ENCODE data around the gene KCTD11. TPM values are rescaled to one million over a fixed set of nuclear protein-coding genes. Genes with fewer than 3 reads are reported as not detected.

The KCTD11 gene
- total RNA-seq, 2 donors from 2014 or later: 6.7 to 13.0 TPM

DNA sequence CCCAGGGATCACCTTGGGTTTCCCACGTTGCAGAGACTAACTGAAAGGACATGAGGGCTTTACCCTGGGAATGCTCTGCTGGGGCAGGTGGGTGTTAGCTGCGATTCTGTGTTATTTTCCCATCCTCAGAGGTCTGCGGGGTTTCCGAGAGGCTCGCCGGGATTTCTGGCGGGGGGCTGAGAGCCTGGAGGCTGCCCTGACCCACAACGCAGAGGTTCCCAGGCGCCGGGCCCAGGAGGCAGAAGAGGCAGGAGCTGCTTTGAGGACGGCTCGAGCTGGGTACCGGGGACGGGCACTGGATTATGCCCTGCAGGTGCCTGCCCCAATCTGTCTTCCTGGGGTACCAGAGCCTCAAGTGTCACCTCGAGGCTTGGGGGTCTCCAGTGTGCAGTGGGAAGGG is 8.7 kb upstream of the KCTD11 start:
- H3K4me1 Mint-ChIP-seq (ENCODE audit: low read depth in 2 of 2): peaks cover 14 to 19% of the 10 kb centered on the region in 2 donors
- ATAC-seq (no peak), DNase-seq (ENCODE audit: low spot score) (no peak)
- no peaks in the 10 kb centered on the region for H3K27me3 Mint-ChIP-seq
- H3K4me3 Mint-ChIP-seq: no peak overlapping the region
- no peaks in the 10 kb centered on the region for H3K9me3 Mint-ChIP-seq
- peaks cover 18% of the 10 kb centered on the region for H3K36me3 Mint-ChIP-seq
- H3K27ac Mint-ChIP-seq: peak overlapping the region in 1 of 2 donors; percentile 63

DNA sequence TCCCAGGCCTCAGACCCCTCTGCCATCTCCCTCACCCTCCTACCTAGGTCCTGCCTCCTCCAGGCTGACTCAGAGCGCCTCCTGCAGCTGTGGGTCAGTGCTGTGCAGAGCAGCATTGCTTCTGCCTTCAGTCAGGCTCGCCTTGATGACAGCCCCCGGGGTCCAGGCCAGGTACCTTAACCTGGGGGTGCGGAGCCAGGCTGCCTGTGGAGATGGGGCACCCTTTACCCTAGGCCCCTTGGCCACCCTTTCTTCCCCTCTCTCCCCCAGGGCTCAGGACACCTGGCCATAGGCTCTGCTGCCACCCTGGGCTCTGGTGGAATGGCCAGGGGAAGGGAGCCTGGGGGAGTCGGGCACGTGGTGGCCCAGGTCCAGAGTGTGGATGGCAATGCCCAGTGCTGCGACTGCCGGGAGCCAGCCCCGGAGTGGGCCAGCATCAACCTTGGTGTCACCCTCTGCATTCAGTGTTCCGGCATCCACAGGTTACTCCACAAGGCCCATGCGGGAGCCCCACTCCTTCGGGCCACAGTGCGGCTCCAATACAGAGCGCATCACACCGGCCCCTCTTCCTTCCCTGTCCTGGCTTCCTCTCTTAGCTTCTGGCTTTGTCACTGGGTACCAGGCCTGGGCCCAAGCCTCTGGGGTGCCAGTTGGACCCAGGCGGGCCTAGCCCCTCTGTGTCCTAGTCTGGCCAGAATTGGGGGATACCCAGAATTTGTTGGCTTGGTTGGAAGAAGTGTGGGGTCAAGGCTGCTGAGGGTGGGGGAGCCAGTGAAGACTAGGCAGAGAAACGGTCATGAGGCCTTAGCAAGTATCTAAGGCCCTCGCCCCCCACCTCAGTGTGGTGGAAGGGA is 5.0 kb upstream of the KCTD11 start:
- Mint-ChIP-seq H3K9me3 (no peaks in the 10 kb centered on the region), H3K27me3 (no peaks in the 10 kb centered on the region), H3K36me3 (peaks cover 5% of the 10 kb centered on the region), H3K4me1 (ENCODE audit: low read depth in 2 of 2) (peaks cover 10 to 18% of the 10 kb centered on the region in 2 donors), H3K4me3 (no peak overlapping the region), H3K27ac (no peak overlapping the region)
- ATAC-seq (no peak), DNase-seq (ENCODE audit: low spot score) (no peak)

DNA sequence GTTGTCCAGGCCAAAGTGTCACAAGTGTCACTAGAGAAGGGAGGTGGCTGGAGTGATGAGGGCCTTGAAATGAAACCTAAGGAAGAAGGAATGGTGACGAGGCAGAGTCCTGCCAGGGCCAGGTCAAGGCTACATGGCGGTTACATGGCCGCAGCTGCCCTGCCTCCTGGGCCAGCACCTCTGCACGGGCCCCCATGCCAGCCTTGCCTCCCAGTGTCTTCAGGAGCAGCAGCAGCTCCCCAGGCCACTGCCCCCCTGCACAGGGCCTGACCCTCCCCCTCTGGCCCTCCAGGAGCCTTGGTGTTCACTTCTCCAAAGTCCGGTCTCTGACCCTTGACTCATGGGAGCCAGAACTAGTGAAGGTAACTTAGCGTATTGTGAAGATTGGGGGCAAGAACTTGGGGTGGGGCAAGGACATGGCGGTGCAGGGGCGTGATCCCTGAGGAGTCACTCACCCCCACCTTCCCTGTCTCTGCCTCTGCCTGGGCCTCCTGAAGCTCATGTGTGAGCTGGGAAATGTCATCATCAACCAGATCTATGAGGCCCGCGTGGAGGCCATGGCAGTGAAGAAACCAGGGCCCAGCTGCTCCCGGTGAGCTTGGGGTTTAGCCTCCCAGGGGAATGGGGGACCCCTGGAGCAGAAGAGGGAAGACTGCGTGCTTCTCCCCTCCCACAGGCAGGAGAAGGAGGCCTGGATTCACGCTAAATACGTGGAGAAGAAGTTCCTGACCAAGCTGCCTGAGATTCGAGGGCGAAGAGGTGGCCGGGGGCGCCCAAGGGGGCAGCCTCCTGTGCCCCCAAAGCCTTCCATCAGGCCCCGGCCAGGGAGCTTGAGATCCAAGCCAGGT is 4.1 kb upstream of the KCTD11 start:
- Mint-ChIP-seq H3K27me3 (no peaks in the 10 kb centered on the region), H3K4me3 (no peak overlapping the region), H3K27ac (no peak overlapping the region), H3K36me3 (peaks cover 5% of the 10 kb centered on the region), H3K4me1 (ENCODE audit: low read depth in 2 of 2) (peaks cover 16 to 25% of the 10 kb centered on the region in 2 donors), H3K9me3 (no peaks in the 10 kb centered on the region)
- ATAC-seq: no peak
- no peak for DNase-seq (ENCODE audit: low spot score)

DNA sequence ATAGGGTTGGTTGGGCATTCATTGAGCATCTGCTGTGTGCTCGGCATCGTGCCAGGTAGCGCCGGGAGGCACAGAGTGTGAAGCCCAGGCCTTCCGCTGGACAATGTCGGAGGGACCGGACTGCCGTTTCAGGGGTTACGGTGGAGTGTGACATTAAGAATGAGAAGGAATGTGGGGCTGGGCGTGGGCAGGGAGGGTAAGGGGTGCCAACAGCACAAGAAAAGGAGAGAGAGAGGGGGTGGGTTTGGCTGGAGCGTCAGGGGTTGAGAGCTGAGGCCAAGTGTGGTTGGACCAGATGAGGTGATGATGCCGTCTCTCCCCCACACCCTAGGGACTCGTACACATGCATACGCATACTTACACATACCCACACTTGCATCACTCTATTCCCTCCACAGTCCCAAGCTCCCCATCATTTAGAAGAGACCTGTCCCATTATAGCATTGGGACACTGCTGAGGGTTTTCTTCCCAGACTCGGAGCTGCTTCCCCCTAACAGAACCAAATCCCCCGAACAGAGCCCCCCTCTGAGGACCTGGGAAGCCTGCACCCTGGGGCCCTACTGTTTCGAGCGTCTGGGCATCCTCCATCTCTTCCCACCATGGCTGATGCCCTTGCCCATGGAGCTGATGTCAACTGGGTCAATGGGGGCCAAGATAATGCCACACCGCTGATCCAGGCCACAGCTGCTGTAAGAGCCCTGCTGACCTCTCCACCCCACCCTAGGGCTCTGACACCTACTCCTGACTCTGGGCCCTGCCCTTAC is 3.3 kb upstream of the KCTD11 start:
- peaks cover 18 to 26% of the 10 kb centered on the region in 2 donors for H3K4me1 Mint-ChIP-seq (ENCODE audit: low read depth in 2 of 2)
- H3K4me3 Mint-ChIP-seq: no peak overlapping the region
- H3K27ac Mint-ChIP-seq: peak overlapping the region in 1 of 2 donors; percentile 57
- ATAC-seq: no peak
- DNase-seq (ENCODE audit: low spot score): no peak
- no peaks in the 10 kb centered on the region for H3K9me3 Mint-ChIP-seq
- no peaks in the 10 kb centered on the region for H3K27me3 Mint-ChIP-seq
- peaks cover 5% of the 10 kb centered on the region for H3K36me3 Mint-ChIP-seq

DNA sequence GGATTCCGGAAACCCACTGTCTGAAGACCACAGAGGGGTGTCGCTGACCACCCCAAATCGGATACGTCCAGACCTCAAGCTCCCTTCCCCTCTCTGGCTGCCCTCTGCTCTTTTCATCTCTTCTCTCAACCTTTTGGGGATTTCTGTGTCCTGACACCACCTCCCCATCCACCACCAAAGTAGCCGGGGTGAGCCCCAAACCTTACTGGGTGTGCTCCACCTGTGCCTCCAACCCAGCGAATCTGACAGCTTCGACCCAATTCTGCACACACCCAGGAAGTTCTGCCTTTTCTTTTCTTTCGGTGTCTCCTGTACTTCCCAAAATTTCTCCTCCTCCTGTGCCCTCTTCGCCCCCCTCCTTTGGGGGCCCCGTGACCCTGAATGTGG is 534 bp downstream of the KCTD11 start:
- DNase-seq (ENCODE audit: low spot score) (no peak), ATAC-seq (no peak)
- peak overlapping the region; percentile 84 to 91 for H3K27ac Mint-ChIP-seq
- H3K36me3 Mint-ChIP-seq: no peaks in the 10 kb centered on the region
- H3K27me3 Mint-ChIP-seq: no peaks in the 10 kb centered on the region
- no peaks in the 10 kb centered on the region for H3K9me3 Mint-ChIP-seq
- H3K4me3 Mint-ChIP-seq: peak overlapping the region; percentile 95
- H3K4me1 Mint-ChIP-seq (ENCODE audit: low read depth in 2 of 2): peaks cover 17 to 41% of the 10 kb centered on the region in 2 donors

DNA sequence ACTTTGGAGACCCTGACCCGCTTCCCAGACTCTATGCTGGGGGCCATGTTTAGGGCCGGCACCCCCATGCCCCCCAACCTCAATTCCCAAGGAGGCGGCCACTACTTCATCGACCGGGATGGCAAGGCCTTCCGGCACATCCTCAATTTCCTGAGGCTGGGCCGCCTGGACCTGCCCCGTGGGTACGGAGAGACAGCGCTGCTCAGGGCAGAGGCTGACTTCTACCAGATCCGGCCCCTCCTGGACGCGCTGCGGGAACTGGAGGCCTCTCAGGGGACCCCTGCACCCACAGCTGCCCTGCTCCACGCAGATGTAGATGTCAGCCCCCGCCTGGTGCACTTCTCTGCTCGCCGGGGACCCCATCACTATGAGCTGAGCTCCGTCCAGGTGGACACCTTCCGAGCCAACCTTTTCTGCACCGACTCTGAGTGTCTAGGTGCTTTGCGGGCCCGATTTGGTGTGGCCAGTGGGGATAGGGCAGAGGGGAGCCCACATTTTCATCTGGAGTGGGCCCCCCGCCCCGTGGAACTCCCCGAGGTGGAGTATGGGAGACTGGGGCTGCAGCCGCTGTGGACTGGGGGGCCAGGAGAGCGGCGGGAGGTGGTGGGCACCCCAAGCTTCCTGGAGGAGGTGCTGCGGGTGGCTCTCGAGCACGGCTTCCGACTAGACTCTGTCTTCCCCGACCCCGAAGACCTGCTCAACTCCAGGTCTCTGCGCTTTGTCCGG is 1.1 kb downstream of the KCTD11 start:
- ATAC-seq (no peak), DNase-seq (ENCODE audit: low spot score) (no peak)
- Mint-ChIP-seq H3K4me1 (ENCODE audit: low read depth in 2 of 2) (peaks cover 17 to 41% of the 10 kb centered on the region in 2 donors), H3K4me3 (peak overlapping the region; percentile 95), H3K27me3 (no peaks in the 10 kb centered on the region), H3K27ac (peak overlapping the region; percentile 84 to 91), H3K36me3 (no peaks in the 10 kb centered on the region), H3K9me3 (no peaks in the 10 kb centered on the region)

DNA sequence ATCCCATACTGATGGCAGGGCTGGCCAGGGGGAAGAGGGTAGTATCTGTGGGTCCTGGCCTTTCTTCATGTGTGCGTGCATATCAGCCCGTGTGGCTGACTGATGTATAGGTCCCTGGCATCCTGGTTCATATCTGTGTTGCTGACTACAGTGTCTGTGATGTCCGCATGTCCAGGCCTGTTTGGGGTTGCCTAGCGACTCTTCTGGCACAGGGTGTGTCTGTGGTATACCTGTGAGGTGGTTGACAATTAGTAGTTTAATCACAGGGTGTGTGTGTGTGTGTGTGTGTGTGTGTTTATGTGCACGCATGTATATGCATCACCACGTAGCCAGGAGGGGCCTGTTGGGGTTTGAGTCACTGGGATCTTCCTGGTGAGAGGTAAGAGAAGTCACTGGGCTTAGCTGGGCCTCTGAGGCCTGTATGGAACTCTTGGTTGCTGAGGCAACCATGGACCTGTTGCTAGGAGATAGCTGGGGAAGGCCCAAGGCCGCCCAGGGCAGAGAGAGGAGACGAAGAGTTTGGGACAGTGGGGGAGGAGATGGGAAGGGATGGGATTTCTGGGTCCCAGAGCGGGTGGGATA is 2.4 kb downstream of the KCTD11 start:
- Mint-ChIP-seq H3K36me3 (no peaks in the 10 kb centered on the region), H3K4me3 (no peak overlapping the region), H3K27ac (peak overlapping the region; percentile 41 to 58), H3K27me3 (no peaks in the 10 kb centered on the region), H3K4me1 (ENCODE audit: low read depth in 2 of 2) (peaks cover 17 to 32% of the 10 kb centered on the region in 2 donors), H3K9me3 (no peaks in the 10 kb centered on the region)
- no peak for DNase-seq (ENCODE audit: low spot score)
- no peak for ATAC-seq

DNA sequence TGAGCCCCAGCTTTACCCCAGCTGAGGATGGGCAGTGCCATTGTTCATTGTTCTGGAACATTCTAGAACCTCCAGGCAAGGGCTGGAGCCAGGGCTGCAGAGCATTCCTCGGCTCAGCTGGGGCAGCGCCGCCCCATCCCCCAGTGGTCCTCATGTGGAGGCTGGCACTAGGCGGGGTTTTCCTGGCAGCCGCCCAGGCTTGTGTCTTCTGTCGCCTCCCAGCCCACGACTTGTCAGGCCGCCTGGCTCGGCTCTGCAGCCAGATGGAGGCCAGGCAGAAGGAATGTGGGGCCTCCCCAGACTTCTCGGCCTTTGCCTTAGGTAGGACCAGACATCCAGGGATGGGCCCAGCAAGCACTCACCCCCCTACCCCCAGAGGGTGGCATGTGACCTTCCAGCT is 3.1 kb downstream of the KCTD11 start, which contains the start of gene TMEM95:
TSS of gene TMEM95 (plus strand) at position 104 of the 400 bp plus-strand sequence. CDS start at position 153, 49 bp downstream.
- DNase-seq (ENCODE audit: low spot score) (no peak), ATAC-seq (no peak)
- H3K4me3 Mint-ChIP-seq: no peak within 1 kb of the TSS
- H3K36me3 Mint-ChIP-seq: no peaks in the 10 kb centered on the region
- H3K4me1 Mint-ChIP-seq (ENCODE audit: low read depth in 2 of 2): peaks cover 17 to 30% of the 10 kb centered on the region in 2 donors
- H3K9me3 Mint-ChIP-seq: no peaks in the 10 kb centered on the region
- peak within 1 kb of the TSS; percentile 41 to 58 for H3K27ac Mint-ChIP-seq
- H3K27me3 Mint-ChIP-seq: no peaks in the 10 kb centered on the region

DNA sequence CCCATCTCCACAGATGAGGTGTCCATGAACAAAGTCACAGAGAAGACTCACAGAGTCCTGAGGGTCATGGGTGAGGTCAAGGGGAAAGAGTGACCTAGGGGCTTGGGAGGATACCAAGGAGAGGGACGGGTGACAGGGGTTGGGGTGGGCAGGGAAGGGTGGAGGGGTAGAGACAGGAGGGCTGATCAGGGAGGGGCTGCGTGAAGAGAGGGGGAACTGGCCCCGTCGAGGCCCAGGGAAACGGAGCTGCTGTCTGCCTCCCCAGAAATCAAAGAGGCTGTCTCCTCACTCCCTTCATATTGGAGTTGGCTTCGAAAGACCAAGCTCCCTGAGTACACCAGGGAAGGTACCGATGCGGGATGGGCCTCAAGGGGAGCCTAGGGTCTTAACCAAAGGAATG is 3.6 kb downstream of the KCTD11 start:
- peaks cover 17 to 30% of the 10 kb centered on the region in 2 donors for H3K4me1 Mint-ChIP-seq (ENCODE audit: low read depth in 2 of 2)
- no peak overlapping the region for H3K27ac Mint-ChIP-seq
- no peaks in the 10 kb centered on the region for H3K27me3 Mint-ChIP-seq
- ATAC-seq (no peak), DNase-seq (ENCODE audit: low spot score) (no peak)
- no peaks in the 10 kb centered on the region for H3K9me3 Mint-ChIP-seq
- no peak overlapping the region for H3K4me3 Mint-ChIP-seq
- H3K36me3 Mint-ChIP-seq: no peaks in the 10 kb centered on the region

DNA sequence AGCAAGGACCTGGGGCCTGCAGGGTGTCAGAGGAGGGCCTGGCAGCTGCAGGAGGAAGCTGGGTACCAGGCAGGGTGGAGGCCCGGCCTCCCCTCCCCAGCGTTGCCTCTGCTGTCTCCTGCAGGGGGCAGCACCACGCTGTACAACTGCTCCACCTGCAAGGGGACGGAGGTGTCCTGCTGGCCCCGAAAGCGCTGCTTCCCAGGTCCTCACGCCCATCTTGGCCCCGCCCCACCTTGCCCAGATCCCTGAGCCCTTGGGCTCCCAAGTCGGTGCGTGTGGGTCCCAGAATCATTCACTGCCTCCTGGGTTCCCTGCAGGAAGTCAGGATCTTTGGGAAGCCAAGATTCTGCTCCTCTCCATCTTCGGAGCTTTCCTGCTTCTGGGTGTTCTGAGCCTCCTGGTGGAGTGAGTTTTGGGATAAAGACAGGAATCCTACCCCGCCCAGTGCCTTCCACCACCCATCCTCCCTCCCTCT is 4.1 kb downstream of the KCTD11 start:
- no peak overlapping the region for H3K27ac Mint-ChIP-seq
- no peaks in the 10 kb centered on the region for H3K36me3 Mint-ChIP-seq
- peak; percentile 88 for DNase-seq (ENCODE audit: low spot score)
- no peak overlapping the region for H3K4me3 Mint-ChIP-seq
- peak; percentile 54 to 66 for ATAC-seq
- peaks cover 17 to 27% of the 10 kb centered on the region in 2 donors for H3K4me1 Mint-ChIP-seq (ENCODE audit: low read depth in 2 of 2)
- H3K9me3 Mint-ChIP-seq: no peaks in the 10 kb centered on the region
- no peaks in the 10 kb centered on the region for H3K27me3 Mint-ChIP-seq

DNA sequence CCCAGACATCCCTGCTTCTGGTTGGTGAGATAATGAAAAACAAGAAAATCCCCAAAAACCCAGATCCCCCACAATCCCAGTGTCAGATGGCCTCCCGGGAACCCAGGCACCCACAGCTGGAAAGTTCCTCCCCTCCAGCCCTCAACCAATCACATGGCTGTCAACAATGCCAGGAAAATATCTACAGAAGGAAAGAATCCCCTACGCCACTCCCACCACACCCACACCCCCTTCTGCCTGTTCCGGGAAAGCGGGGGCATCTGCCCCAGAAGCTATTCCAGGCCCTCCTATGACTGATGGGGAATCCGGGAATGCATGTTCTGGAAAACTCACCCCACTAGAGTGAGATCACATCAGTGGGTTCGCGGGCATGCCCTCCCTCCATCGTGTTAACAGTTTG is 4.8 kb downstream of the KCTD11 start:
- no peak for ATAC-seq
- H3K4me1 Mint-ChIP-seq (ENCODE audit: low read depth in 2 of 2): peaks cover 17 to 24% of the 10 kb centered on the region in 2 donors
- no peaks in the 10 kb centered on the region for H3K9me3 Mint-ChIP-seq
- H3K4me3 Mint-ChIP-seq: no peak overlapping the region
- DNase-seq (ENCODE audit: low spot score): no peak
- H3K27ac Mint-ChIP-seq: no peak overlapping the region
- H3K27me3 Mint-ChIP-seq: no peaks in the 10 kb centered on the region
- no peaks in the 10 kb centered on the region for H3K36me3 Mint-ChIP-seq

DNA sequence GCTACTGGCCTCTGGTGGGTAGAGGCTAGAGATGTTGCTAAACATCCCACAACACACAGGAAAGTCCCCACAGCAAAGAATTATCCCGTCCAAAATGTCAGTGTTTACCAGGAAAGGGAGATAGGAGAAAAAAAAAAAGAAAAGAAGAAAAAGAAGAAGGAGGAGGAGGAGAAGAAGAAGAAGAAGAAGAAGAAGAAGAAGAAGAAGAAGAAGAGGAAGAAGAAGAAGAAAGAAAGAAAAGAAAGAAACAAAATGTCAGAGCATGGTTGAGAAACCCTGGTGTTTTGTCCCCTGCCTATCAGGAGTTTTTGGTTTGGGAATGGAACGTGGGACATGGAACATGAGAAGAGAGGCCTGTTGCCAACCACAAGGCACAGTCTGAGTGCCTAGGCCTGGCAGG is 5.4 kb downstream of the KCTD11 start:
- no peaks in the 10 kb centered on the region for H3K36me3 Mint-ChIP-seq
- no peak overlapping the region for H3K27ac Mint-ChIP-seq
- no peaks in the 10 kb centered on the region for H3K9me3 Mint-ChIP-seq
- ATAC-seq (no peak), DNase-seq (ENCODE audit: low spot score) (no peak)
- H3K27me3 Mint-ChIP-seq: no peaks in the 10 kb centered on the region
- no peak overlapping the region for H3K4me3 Mint-ChIP-seq
- H3K4me1 Mint-ChIP-seq (ENCODE audit: low read depth in 2 of 2): peaks cover 15 to 22% of the 10 kb centered on the region in 2 donors

Measured in natural killer cell treated with Interleukin-12 subunit alpha and Interleukin-12 subunit beta and Interleukin-15 and Interleukin-18, amount 100 ng/mL, for 72 hours (primary cell).